ENCODE data around the gene ARHGEF2. TPM values are rescaled to one million over a fixed set of nuclear protein-coding genes. Genes with fewer than 3 reads are reported as not detected.

The ARHGEF2 gene
- total RNA-seq, 1 donor: 137 TPM

DNA sequence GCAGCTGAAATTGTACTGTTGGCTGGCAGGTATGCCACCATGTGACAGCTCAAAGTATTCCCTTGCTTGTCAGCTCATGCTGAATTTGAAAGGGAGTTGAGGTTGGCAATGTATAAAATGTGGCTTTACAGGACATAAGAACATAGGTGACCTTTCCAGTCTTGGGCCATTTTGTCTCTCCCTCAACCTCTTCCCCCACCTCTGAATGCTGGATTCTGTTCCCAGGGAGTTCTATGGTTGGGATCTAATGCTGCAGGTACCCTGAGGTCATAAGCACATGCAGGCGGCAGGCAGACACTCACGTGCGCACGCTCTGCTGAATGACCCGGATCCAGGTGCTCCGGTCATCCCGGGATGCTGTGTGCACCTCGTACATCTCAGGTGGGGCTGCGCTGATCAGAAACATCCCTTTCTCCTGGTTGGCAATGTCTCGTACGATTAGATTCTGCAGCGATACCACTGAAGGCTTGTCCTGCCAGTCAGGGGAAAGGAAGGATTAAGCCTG, 20.9 kb downstream of the ARHGEF2 start:
- H3K4me3 ChIP-seq (ENCODE audit: low read depth, low read length): no peak overlapping the region
- DNase-seq (ENCODE audit: low read depth): no peak
- TF ChIP-seq, protein P1, sequence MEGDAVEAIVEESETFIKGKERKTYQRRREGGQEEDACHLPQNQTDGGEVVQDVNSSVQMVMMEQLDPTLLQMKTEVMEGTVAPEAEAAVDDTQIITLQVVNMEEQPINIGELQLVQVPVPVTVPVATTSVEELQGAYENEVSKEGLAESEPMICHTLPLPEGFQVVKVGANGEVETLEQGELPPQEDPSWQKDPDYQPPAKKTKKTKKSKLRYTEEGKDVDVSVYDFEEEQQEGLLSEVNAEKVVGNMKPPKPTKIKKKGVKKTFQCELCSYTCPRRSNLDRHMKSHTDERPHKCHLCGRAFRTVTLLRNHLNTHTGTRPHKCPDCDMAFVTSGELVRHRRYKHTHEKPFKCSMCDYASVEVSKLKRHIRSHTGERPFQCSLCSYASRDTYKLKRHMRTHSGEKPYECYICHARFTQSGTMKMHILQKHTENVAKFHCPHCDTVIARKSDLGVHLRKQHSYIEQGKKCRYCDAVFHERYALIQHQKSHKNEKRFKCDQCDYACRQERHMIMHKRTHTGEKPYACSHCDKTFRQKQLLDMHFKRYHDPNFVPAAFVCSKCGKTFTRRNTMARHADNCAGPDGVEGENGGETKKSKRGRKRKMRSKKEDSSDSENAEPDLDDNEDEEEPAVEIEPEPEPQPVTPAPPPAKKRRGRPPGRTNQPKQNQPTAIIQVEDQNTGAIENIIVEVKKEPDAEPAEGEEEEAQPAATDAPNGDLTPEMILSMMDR (IDR thresholded peaks at IDR 0.05; ENCODE audit: insufficient read depth, low read depth, low read length): no peak

DNA sequence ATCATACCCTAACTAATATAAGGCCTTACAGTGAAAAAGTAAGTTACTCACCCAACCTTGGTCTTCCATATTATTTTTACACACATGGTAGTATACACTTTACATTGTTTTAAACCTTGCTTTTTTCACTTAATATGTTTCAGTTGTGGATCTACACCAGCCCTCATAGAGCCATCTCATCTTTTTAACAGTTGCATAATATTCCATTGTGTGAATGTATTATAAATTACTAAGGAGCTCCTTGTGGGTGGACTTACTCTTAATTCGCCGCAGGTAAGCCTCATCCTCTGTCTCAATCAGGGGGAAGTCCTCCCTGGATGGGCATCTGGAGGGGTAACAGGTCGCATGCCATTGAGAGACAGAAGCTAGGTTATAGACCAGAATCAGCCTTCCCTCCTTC, 23.7 kb downstream of the ARHGEF2 start:
- TF ChIP-seq, protein P1 (IDR thresholded peaks at IDR 0.05; ENCODE audit: insufficient read depth, low read depth, low read length): no peak
- no peak overlapping the region for H3K4me3 ChIP-seq (ENCODE audit: low read depth, low read length)
- DNase-seq (ENCODE audit: low read depth): no peak

DNA sequence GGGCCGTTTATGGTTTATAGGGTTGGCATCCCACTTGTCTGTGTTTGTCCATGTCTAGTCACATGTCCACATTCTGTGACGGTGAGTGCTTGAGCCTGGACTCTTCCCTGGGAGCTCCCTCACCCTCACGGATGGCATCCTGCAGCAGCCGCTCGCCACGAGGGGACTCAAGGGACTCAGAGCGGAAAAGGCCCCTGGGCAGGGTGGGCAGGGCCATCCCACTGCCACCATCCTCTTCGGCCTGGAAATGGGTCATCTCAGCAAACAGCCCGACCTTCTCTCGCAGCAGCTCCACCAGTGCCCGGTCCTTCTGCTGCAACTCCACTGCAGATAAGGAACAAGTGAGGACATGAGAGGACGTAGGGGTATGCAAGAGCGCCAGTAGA, 25.8 kb downstream of the ARHGEF2 start:
- DNase-seq (ENCODE audit: low read depth): no peak
- TF ChIP-seq, protein P1 (IDR thresholded peaks at IDR 0.05; ENCODE audit: insufficient read depth, low read depth, low read length): no peak
- H3K4me3 ChIP-seq (ENCODE audit: low read depth, low read length): no peak overlapping the region

DNA sequence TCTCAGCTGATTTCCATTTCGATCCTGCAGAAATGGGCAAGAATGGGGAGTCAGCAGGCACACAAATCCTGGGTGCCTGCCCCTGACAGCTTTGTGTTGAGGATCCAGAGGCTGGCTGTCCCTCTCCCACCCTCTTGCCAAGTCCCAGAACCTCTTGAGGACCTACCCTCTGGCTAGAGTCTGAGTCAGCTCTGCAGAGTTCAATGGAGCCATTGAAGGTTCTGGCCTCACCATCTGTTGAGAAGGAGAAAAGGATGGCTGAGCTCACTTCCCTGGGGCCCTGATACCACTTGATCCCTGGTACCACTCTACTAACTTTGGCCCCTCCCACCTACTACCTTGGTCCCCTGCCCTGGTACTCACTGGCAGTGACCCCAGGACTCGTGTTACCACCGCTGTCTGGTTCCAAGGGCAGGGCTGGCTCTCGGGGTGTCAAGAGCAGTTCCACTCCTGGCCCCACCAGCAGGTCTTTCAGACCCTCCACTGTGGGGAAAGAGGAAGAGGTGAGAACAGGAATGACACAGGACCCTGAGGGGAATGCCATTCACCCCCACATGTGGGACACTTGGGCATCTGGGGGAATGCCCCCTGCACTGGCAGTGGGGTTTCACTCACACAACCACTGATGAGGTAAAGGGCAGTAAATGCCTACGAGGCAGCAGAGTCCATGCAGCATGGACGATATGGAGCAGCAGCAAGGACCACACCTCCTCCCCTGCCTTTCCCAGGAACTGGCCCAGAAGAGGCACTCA, 26.4 kb downstream of the ARHGEF2 start:
- DNase-seq (ENCODE audit: low read depth): no peak
- H3K4me3 ChIP-seq (ENCODE audit: low read depth, low read length): no peak overlapping the region
- TF ChIP-seq, protein P1 (IDR thresholded peaks at IDR 0.05; ENCODE audit: insufficient read depth, low read depth, low read length): no peak

DNA sequence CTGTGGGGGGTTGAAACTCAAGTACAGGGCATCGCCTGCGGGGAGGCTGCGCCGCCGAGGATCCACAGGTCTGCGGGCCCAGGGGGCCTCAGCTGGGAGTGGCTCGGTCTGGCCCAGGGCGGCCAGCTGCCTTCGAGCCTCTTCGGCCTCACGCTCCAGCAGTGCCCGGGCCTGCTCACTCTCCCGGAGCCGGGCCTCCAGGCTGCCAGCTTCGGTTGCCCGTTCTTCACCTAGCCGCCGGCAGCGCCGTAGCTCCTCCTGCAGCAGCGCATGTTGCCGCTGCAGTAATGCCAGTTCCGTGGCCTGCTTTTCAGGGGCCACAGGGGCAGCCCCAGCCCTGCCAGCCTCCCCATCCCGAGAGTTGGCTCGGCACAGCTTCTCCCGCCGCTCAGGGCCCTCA, 27.5 kb downstream of the ARHGEF2 start:
- DNase-seq (ENCODE audit: low read depth): no peak
- H3K4me3 ChIP-seq (ENCODE audit: low read depth, low read length): no peak overlapping the region
- TF ChIP-seq, protein P1 (IDR thresholded peaks at IDR 0.05; ENCODE audit: insufficient read depth, low read depth, low read length): no peak

DNA sequence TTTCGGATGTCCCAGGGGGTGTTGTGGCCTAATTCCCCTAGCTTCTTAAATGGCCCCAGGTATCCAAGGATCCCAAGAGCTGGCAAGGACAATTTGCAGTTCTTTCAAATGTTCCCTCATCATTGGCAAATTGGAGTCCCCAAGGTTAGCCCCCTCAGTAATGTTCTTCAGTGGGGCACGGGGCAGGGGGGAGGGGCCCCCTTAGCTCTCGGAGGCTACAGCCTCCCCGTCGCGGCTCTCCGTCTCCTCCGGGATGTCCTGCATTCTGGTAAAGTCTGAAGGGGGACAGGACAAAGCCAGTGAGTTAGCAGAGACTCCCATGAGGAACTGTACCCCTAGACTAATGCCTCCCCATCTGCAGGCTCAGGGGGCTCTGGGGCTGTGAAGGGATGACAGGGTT, 30.6 kb downstream of the ARHGEF2 start:
- no peak for DNase-seq (ENCODE audit: low read depth)
- H3K4me3 ChIP-seq (ENCODE audit: low read depth, low read length): no peak overlapping the region
- TF ChIP-seq, protein P1 (IDR thresholded peaks at IDR 0.05; ENCODE audit: insufficient read depth, low read depth, low read length): no peak

DNA sequence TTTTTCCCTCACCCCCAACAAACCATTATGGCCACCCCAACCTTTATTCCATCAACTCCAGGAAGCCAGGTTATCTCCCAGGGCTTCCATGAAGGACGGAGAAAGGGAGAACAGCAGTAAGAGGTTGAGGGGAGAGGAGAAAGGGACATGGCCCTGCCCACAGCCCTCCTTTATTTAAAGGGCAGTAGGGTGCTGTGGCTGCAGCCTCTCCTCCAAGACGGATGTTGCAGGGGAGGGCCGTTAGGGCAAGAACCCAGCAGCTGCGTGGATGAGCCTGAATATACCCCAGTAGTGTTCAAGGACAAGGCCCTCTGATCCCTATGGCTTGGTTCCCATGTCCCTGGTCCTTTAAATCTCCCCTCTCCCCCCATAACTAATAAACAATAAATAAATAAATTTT, 31.1 kb downstream of the ARHGEF2 start:
- no peak overlapping the region for H3K4me3 ChIP-seq (ENCODE audit: low read depth, low read length)
- no peak for DNase-seq (ENCODE audit: low read depth)
- TF ChIP-seq, protein P1 (IDR thresholded peaks at IDR 0.05; ENCODE audit: insufficient read depth, low read depth, low read length): no peak
